ENCODE data around the gene USP7.

Gene USP7

DNA sequence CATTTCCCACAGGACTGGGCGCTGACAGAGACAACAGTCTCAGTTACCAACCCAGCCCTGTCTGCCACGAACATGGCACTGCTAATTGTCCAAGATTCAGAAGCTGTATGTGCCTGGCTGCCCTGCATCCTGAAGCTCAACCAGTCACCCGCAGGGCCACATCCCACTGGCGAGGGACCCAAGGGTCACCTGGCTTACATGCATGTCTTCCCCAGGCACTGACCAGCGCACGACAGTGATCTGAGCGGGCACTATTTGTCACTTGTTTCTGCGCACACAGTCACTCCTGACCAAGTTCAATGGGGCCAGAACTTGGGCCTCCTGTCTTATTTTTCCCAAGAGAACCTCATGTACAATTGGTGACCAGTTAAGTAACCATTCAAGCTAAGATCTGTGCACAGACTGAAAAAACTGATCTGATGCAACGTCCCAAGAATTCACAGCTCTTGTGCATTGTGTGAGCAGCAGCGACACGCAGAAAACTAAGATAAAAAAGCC is 13.1 kb downstream of the USP7 start:
- DNase-seq, result no peak

DNA sequence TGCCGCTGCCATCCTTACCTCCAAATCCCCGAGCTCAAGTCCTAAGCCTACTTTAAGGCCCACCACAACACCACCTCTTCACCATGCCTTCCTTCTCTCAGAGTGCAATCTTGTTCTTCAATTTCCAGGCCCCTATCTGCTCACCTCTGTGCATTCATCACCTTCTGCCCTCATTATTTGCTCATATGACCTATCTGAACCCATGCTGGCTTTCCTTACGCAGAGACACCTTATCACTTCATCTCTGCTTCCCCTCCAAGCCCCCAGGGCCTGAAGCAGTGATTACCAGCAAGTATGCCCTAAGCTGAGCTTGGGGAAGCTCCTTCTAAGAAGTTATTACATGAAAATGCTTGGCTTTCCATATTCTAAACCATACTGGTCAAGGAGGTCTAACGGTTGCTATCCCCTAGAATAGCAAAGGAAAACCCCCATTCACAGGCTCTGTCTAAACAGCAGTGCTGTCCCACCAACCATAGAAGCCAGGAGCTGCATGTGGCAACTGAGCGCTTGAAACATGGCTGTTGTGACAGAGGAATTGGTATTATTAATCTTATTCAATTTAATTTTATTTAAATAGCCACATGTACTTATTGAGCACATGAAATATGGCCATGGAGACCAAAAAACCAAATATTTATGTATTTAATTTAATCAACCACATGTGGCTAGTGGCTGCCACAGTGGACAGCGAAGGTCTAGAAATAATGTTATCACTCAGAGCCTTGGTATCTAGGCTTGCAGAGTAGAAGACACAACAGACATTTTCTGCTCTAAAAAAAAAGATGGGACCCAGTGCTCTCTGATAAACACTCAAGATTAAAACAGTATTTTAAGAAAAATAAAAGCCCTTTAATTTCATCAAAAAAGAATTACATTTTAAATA is 13.9 kb downstream of the USP7 start:
- DNase-seq, result no peak

DNA sequence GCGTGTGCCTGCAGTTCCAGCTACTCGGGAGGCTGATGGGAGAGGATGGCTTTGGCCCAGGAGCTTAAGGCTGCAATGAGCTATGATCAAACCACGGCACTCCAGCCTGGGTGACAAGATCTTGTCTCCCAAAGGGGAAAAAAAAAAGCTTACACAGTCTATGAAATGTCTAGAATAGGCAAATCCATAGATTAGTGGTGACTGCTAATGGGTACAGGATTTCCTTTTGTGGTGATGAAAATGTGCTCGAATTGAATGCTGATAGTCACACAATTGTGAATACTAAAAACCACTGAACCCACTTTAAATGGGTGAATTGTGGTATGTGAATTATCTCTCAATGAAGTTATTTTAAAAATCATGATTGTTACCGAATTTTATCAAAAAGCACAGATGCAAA is 14.9 kb downstream of the USP7 start:
- no peak for DNase-seq

DNA sequence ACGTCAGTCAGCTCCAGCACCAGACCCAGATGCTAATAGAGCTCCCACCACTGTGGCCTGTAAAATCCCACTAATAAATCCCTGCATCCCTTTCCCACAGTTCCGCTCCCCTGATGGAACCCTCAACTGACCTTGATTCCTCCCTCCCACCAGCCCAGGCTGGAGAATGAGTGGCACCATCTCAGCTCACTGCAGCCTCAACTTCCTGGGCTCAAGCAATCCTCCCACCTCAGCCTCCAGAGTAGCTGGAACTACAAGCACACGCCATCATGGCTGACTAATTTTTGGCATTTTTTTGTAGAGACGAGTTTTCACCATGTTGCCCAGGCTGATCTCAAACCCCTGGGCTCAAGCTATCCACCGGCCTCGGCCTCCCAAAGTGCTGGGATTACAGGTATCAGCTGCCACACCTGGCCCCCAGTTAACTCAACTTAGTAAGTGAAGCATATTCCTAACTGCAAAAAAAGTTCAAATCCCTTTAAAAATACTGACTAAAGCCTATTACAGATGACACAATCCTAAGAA is 15.6 kb downstream of the USP7 start:
- DNase-seq, result no peak

DNA sequence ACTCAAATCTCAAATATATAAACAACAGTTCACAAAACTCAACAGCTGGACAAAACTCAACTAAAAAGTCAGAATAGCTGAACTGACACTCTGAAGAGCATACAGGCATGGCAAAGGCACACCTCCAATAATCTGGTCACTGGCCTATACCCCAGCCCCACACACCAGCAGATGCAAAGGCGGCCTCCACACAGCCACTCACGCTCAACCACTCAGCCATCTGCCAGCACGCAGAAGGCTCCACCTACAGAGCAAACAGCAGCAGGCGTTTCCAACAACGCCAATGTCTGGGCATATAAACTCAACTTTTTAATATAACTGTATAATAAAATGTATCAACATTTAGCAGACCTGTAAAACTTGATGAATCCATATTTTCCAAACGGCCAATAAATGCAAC is 17.2 kb downstream of the USP7 start:
- DNase-seq, result peak in 1 of 2 experiments; percentile 19

DNA sequence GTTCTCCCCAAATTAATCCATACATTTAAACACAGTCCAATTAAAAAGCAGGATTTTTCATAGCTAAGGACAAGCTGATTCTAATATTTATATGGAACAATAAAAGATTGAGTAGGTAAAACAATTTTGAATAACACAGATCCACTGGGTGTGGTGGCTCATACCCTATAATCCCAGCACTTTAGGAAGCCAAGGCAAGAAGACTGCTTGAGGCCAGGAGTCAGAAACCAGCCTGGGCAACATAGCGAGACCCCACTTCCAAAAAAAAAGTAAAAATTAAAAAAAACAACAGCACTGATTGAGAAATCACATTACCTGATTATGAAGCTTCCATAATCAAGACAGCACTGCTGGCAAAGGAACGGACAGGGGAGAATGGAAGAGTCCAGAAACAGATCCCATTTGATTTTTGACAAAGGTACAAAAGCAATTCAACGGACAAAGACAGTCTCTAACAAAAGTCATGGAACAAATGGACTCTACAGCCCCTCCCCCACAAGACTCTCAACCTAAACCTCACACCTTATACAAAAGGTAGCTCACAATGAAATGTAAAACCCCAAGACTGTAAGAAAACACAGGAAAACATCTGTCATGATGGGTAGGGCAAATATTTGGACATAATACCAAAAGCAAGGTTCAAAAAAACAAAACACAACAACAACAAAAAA is 17.9 kb downstream of the USP7 start:
- no peak for DNase-seq

DNA sequence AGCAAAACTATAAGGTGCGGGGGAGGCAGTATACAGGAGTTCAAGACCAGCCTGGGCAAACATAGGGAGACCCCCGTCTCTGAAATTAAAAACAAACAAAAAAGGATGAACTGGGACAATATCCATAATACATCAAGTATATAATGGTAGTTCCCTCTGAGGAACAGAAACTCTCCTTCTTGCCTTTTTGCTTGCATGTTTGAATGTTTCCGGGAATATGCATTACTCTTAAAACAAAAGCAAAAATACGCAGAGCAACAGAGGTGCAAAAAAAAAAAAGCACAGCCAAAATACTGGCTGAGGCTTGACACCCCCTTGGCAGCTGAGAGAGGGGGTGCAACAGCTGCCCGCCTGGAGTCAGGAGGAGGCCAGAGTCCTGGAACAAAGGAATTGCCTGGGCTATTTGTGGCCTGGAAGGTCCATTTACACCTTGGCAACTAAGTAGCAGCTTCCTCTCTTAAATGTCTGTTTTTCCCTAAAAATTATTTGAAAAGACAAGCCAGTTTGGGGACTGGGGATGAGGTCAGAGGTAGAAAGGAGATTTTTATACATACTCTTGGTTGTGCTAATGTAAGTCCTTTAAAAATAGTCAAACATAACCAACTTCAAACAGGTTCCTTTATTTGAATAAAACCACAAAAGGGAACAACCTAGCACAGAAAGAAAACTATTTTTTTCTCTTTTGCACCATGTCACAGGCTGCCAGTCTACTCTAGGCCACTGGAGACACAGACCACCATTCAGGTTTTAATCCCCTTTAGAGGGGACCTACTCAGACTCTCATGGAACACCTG is 19.5 kb downstream of the USP7 start:
- DNase-seq, result no peak

DNA sequence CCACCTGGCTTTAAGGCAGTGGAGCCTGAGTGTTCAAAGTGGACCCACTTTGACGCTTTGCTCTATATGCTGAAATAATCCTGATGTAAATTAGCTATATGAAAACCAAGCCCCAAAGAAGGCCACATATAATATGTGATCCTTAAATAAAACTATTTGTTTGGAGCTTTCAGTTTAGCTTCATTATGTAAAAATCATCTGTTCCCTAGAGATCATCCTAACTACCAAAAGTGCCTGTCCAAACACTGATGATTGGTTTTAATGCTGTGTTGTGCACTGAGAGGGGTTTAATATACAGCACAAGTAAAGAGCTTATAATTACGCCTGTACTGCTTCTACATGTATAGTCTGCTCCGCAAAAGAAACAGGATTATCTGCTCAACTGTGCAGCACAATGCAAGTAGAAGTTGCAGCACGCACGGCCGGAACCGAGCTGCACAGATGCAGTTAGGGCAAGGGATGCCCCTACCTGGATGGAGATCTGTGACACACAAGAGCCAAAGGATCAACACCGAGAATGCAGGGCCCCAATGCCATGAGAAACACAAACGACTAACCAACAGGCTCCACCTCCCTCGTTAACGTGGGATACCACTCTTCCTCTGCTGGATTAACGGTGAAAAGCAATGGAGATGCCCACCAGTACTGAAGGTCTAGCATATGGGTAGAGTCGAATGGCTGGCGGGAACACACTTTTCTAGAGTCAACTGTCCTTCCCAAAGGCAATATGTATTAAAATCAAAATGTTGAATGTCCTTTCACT is 20.5 kb downstream of the USP7 start:
- DNase-seq, result no peak

DNA sequence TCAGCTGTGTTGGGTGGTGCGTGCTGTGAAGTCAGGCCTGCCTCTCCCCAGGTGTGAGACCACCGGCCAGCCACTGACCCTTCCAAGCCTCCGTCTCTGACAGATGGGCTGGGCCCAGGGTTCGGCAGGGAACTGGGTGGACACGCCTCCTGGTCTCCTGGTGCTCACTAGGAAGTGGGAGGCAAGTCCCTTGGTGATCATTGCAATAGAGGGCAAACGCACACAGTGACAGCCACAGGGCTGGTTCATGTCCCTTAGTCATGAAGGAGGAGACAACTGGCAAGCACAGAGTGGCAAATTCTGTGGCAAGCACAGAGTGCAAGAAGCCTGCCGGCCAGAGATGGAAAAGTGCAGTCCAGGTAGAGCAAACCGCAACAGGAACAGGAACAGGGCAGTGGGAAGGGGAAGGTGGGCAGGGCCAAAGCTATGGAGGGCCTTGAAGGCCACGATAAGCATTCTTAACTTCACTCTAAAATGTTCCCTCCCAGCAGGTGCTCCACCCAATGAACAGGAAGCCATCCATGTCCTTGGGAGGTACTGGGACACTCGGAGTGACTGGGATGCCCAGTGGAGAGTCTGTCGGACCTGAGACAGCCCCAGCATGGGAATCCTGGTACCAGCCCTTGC is 21.9 kb downstream of the USP7 start:
- DNase-seq, result no peak

DNA sequence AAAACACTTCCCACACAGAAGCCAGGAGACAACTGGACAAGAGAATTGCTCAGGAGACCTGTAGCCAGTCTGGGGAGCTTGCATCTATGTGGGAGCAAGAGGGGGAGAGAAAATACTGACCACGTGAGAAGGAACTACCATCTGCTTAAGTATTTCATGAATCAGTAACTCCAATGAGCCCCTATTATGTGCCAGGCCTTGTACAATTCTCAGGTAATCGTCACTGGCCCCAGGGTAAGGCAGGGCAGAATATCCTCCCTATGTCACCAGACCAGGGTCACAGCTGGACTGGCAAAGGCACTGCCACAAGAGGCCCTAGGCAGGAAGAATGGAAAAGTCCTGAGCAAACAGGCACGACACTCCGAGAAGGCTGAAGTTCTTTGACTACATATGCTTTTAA is 25.9 kb downstream of the USP7 start:
- DNase-seq, result no peak

DNA sequence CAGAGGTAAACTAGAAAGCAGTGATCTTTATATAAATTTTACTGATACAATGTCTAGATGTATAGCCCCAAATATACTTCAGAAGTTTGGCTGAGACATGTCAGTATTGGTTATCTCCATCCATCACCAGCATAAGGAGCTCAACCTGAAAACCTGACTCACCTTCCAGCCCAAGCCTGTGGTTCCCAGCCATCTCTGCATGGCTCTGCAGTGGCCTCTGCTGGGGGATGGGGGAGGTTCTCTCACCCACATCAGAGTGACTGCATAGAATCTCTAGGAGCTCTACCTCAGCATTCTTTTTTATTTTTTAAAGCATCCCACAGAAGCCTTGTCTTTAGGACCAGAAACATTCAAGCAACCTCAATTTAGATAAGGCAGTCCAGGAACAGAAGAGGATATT is 27.3 kb downstream of the USP7 start:
- DNase-seq, result peak in 1 of 2 experiments; percentile 16

DNA sequence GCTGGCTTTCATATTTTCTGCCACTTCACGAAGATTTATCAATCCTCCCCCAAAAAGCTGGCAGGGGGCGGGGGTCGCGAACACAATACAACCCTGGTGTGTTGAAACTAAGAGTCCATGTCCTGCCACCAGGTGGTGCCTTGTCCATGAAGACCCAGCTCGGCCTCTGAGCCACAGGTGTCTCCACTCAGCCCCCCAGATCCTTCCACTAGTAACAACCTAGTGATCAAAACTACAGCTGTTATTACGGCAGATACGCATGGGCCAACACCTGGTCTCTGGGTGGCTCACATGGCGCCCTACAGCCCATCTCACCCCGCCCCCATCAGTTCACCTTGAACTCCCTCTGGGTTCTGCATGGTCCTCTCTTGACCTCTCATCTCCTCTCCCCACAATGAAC is 27.7 kb downstream of the USP7 start:
- no peak for DNase-seq

DNA sequence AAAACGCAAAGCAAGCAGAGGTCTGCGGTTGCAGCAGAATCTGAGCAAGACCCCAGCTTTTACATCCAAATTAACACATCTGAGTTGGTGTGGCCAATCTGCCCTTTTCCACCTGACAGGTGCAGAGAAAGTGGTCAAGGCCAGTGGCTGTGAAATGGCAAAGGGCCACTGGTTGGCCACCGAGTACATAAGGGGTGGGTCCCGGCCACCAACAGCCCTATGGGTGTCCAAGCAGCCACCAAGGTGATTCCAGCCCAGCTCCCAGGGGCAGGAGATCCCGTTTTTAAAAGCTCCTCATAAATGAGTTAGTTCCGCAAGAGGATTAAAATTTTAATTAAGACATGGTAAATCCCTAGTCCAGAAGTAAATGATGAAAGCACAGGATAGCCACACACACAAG is 29.1 kb downstream of the USP7 start:
- DNase-seq, result no peak

DNA sequence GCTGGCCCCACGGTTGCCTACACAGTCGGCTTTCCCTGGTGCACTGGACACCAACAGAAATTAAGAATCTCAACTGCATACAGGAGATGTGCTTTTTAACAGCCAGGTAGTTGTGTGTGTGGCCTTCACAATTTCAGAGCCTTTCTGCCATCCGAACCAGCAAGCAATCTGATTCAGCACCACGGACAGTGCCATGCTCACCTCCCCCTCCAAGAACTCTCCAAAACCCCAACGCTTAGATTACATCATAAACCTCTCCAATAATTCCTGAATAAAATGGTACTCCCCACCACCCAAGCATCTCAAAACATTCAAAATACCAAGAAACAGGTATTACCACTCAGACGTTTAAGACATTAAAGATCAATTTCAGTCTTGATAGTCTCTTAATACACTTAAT is 31.8 kb downstream of the USP7 start:
- no peak for DNase-seq

DNA sequence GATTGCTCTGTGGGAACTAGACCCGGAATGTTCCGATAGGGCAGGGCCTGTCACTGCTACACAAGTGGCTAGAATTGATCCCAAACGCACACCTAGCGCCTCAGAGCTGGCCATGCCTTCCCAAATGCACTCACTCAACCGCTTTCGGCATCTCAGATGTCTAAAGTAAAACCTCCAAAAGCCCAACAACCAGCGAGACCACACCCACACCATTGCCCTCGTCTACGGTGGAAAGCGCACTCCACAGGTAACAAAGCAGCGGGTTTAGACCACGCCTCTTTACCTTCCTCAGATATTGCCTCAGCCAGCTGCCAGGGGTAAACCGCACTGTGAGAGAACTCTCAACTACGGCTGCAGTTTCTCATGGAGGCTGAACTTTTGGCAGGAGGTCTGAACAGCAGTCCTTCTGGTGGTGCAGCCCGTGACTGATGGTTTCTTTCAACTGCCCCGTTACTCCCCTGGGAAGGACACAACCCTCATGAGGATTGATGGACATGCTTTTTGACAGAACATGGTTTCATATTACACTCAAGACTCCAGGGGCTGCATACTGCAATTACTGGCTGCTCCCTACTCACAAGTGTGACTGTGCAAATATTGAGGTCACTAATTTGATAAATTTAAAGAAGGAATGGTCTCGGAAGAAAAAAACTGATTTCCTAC is 34.5 kb downstream of the USP7 start:
- DNase-seq, result no peak

DNA sequence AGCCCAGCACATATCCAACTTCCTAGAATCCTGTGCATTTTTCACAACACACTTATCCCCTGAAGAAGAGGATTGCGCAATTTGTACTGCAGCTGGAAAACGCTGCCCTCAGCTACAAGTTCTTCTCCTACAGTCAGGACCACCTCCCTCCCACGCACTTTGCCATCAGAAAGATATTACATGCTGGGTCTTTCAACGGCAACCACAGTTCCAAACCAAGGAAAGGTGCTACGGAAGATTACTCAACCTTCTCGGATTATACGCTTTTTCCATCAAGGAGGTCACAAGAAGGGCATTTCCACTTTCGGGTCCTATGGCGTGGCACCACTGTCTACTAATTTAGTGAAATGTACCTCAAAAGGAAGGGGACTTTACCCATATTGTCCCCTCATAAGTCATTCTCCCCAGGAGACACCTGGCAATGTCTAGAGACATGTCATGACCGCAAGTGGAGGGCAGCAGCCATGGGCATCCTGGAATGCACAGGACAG is 35.2 kb downstream of the USP7 start:
- no peak for DNase-seq

DNA sequence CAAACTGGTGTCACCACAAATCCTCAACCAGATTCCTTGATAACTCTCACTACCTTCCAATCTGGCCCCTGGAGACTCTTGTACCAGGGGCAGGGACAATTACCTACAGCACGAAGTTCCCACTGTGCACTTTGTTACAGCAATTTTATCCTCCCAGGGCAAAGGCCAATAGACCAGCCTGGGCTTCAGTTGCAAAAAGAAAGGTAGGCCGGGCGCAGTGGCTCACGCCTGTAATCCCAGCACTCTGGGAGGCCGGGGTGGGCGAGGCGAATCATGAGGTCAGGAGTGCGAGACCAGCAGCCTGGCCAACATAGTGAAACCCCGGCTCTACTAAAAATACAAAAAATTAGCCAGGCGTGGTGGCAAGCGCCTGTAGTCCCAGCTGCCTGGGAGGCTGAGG is 36.9 kb downstream of the USP7 start:
- DNase-seq, result no peak

DNA sequence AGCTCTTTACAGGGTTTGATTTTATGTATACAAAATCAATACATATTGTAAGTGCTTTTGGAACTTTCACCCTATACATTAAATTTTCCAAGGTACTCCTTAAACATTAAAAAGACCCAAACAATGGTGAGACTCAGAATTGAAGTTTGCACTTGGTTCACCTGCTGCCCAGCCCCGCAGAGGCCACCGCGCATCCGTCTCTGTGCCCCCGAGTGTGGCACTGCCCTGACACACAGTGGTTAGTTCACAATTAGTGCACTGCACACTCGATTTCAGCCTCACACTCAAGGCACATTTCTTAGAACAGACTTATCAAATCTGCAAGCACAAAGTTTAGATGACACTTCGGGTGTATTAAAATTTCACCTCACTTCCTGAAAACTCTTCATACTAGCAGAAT is 38.3 kb downstream of the USP7 start:
- no peak for DNase-seq

DNA sequence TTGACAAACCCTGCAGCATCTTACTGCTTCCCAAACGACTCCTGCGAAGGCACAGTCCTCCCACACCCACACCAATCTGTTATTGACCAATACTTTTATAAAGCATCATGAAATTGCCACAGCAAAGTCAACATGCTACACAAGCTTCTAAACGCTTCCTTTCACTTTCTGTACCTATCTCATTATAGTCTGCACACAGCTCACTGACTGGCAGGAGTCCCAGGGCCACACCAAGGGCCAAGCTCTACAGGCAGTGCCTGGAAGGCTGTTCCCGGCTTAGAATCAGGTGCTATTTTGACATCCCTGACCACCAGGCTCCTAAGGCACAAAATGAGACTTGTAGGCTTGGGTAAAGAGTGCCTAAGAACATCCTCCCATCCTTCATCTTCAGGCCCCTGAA is 39.5 kb downstream of the USP7 start:
- peak in 1 of 2 experiments; percentile 10 for DNase-seq

DNA sequence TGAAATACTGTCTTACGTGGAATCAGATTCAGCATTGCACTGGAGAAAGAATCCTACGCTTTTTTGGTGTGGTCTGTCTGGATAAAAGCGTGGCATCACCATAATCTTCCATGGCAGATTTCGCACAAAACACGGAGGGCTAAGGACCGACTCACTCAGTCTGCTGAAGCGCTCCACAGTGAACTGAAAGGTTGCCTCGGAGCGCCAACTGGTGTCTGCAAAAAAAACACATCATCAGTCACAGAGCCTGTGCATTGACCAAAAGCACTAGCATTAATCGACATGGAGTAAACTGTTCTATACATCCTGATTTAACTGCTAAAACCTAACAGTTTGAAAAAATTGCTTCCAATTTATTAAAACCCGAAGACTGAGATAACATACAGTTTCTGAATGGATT is 40.5 kb downstream of the USP7 start:
- no peak for DNase-seq

DNA sequence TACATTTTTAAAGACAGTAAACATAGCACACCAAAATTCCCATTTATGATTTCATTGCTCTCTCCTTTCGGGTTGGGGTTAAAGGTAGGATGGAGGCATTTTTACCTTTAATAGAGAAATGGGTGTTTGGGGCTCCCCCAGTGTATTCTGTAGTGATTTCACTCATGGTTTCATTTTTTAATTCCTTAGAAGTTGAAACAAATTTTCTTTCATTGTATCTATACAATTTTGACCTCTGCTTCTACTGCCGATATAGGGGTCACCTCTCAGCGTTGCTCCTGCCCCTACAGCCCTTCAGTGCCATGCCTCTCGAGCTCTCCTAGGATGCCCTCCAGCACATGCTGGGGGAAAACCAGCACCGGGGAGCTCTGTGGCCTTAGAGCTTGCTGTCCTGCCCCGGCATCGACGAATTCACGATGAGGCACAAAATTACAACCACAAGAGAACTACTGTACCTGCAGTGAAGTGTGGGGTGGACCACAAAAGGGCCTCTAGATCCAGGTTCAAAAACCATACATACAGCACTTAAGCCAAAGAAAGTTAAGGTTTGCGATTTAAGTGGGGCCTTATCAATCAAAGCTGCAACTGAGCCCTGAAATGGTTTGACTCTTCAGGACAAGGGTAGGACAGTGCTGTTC is 42.2 kb downstream of the USP7 start:
- DNase-seq, result no peak

Data from NCI-H2081 (cell line).